ENCODE measurements around the gene WDR83.

WDR83 gene

GRCh38 chr19:12720296-12720695 lies 53.7 kb downstream of the WDR83 start:
- DNase-seq = no peak

- no peak for DNase-seq
Measured at GRCh38 chr19:12720851-12721655, 54.4 kb downstream of the WDR83 start.

GRCh38 chr19:12721656-12722565 lies 55.3 kb downstream of the WDR83 start:
- DNase-seq = no peak

- peak; percentile 40 to 84 for DNase-seq
Measured at GRCh38 chr19:12722566-12723380, 56.2 kb downstream of the WDR83 start.

GRCh38 chr19:12723381-12723640 lies 56.7 kb downstream of the WDR83 start:
- DNase-seq = no peak

- peak in 1 of 2 experiments; percentile 1 for DNase-seq
Measured at GRCh38 chr19:12723641-12724426, 57.2 kb downstream of the WDR83 start, which contains the start of gene TNPO2. TSS of gene TNPO2 (minus strand) at chr19:12723932. CDS start at chr19:12720977, 2,955 bp downstream.
